Muscle of back (tissue), 11 donors: ENCODE data around the gene UBE2H. TPM values are rescaled to one million over a fixed set of nuclear protein-coding genes. Genes with fewer than 3 reads are reported as not detected.
A peak's percentile ranks its signal among the peaks of the same experiment; 100 is the strongest.

ENCODE experiments used
- DNase-seq, 3 donors: peaks; one replicate each; pipeline versions ENCODE4 v3.0.0 to v3.0.0-alpha.2; 2013
- polyA plus RNA-seq, 10 donors: library from polyadenylated mRNA; unstranded; fragments of 120-200 nt; gene quantifications; one replicate each; pipeline ENCODE4 v1.2.1, GENCODE V29; 2013; ENCODE audit not compliant: insufficient read length in 10 of 10

UBE2H gene
- polyA plus RNA-seq, 10 donors = 79.9 to 125 (median 93.8) TPM

- DNase-seq = peak; percentile 27 to 76 (median 52)
These were observed 1.3 kb downstream of the UBE2H start for GRCh38 chr7:129951226-129952085.

DNA sequence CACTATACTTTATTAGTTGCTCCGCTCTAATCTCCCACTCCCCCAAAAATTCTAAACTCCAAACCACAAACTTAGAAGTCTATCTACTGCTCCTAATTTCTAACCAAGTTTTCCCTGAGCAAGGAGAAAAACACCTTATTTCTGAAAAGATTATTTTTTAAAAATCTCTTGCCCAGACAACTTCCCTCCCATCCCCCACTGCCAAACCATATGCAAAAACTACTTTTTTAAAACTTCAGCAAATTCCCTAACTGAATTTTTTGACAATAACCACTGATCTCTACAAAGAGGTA lies 1.9 kb downstream of the UBE2H start:
- DNase-seq = peak in 1 of 3 donors; percentile 51

DNA sequence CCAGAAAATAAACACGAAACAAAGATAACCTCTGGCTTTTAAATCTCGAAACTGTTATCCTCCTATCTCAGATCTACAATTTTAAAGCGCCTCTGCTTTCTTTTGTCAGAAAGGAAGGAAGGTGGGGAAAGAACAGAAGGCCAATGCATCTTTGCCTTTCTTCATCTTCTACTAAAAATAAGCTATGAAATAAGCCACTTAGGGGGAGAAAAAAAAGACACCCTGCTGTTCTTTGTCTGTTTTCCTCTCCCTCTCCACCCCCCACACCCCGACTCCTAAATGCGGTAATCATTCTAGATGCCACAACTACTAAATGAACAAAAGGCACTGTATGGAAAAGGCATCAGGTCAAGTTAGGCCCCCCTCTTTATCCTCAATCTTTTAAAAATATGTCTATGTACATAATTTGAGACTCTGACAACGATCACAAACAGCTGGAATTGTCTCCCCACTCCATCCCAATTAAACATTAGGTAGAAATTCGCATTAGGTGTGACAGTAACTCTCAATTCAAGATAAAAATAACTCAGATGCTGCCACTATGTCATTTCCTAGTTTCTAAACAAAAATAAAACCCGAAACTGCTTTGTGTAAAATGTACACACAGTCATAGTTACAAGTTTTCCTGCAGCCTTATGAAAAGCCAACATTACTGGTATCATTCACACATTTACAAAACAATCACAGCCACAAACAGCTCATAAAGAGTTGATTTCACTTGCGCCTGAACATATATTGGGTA lies 2.4 kb downstream of the UBE2H start:
- peak; percentile 24 to 70 (median 39) for DNase-seq

- DNase-seq = peak; percentile 38 to 73 (median 67)
These were observed 3.2 kb downstream of the UBE2H start for GRCh38 chr7:129949292-129950133.

DNA sequence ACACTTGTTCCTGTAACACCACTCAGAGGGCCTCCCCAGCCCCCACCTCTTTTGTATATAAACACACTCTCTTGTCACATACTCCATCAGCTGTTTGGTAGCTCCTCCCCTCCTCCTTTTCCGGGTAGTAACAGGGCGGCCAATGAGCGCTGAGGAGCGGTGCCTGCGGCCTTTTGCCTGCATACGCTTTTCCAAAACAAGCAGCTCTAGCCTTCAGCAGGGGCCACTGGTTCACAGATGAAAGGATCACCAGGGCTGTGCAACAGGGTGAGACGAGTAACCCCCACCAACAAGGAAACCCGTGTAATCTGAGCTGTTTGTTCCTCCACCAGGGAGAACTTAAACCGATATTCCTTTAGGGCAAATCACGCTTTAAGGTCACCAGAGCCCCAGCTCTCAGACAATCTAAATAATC lies 3.9 kb downstream of the UBE2H start:
- peak; percentile 91 to 96 (median 93) for DNase-seq

DNA sequence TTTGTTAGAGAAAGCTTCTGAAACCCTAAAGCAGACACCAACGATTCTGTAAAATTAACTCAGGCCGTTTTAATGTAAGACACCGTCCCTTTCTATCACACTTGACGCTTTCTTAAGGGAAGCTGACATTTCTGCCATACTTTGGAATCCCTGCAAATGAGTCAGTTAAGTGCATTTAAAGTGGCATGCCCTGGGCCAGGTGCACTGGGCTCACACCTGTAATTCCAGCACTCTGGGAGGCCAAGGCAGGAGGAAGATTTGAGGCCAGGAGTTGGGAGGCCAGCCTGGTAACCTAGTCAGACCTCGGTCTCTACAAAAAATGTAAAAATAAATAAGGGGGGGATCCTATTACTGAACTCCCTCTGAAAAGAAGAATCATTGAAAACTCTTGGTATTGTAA lies 4.4 kb downstream of the UBE2H start:
- no peak for DNase-seq

GRCh38 chr7:129947701-129948100 lies 5.1 kb downstream of the UBE2H start:
- DNase-seq = no peak

DNA sequence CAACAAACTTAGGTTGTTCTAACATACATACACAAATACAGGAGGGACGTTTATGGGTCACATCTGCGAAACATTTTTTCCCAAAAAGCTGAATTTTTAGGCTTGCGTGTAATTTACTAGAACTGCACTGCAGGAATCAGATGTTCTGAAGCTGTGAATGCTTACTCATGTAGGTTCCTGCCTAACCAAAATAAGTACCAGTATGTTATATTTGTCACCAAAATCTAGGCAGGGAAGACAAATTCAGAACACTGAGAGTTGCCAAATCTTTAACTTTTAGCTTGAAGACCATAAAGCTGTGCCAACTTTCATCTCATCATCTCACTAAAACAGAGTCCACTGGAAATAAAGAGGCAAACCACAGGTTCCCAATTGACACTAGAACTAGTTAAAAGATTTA lies 5.7 kb downstream of the UBE2H start:
- no peak for DNase-seq

DNA sequence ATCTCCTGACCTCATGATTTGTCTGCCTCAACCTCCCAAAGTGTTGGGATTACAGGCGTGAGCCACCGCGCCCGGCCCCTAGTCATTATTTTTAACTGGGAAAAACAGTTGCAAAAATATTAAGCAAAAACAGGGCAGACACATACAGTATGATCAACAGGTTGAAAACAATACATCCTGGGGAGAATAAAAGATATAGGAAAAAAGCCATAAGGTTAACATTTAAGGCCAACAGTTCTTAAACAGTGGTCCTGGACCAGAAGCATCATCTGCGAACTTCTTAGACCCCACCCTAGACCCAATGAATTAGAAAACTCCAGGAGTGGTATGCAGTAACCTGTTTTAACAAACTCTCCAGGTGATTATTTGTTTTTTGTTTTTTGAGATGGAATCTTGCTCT lies 6.5 kb downstream of the UBE2H start:
- no peak for DNase-seq

- no peak for DNase-seq
These were observed 9.4 kb downstream of the UBE2H start for GRCh38 chr7:129943352-129943751.

GRCh38 chr7:129940329-129940728 lies 12.4 kb downstream of the UBE2H start:
- DNase-seq = no peak

GRCh38 chr7:129939881-129940280 lies 12.9 kb downstream of the UBE2H start:
- no peak for DNase-seq

DNA sequence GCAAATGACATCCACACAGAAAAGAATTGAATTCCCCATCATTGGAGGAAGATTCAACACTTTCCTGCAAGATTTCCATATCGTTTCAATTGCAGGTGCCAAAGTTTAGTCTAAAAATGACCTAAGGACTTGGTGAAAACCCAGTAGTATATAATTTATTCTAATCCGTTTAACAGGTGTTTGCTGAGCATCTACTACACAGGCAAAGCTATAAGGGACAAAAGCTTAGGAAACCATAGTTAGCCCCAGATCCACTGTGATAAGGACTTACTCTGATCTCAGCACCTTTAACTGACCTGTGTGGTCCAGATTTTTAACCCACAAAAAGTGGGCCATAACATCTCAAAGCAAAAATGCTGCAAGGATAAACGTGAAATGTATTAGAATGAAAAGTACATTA lies 19.1 kb downstream of the UBE2H start:
- DNase-seq = no peak

GRCh38 chr7:129926618-129927017 lies 26.1 kb downstream of the UBE2H start:
- no peak for DNase-seq

DNA sequence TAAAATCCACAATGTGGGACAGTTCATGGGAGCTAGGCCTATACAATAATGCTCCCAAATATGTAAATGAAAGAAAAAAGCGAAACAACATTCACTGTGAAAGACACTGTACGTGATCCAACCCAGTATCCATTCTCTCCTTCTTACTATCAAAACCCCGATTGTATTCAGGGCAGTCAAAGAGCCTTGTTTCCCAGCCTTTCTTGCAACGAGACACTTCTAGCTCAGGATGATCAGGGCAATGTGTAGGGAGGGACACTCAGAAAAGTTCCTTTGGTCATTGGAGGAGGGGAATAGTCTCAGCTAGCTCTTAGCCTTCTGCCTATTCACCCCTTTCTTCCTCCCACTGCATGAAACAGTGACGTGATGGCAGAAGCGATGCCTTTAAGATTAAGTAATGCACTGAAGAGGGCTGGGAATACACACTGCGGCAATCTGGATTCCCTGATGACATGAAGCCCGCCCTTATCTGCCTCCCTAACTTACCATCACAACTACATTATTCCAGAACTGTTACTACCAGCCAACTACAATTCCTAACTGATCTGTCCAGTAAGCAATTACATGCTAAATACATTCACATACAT lies 27.3 kb downstream of the UBE2H start:
- DNase-seq = peak; percentile 49 to 64 (median 55)

- DNase-seq = no peak
These were observed 28.2 kb downstream of the UBE2H start for GRCh38 chr7:129924602-129925001.

DNA sequence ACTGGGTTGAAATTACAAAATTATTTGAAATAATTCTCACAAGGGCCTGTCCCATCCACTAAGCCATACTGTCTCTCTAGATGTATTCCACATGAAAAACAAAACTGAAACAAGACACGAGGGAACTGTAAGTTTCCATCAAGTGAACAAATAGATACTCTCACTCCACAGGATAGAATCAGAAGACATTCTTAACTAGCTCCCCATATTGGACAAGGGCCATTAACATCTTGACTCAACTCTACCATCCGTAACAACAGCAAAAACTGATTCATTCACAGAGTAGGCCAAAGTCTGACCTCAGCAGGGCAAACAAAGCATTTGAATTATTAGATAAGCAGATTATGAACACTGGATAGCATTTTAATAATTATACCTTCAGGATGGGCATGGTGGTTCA lies 29.1 kb downstream of the UBE2H start:
- DNase-seq = peak in 1 of 3 donors; percentile 33

DNA sequence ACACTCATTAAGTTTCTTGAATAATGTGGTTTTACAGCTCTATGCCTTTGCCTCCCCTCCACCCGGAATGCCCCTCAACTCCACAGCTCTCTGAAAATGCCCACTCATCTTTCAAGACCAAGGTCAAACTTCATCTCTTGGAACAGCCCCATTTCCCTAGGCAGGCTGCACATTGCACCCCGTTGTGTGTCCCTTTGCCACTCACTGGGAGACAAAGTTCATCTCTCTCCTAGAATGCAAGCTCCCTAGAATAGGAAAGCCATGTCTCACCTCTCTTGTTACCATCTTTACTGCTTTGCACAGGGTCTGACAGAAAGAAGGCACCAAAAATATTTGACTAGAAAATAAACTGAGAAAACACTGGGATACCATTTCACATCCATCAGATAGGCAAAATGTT lies 33.3 kb downstream of the UBE2H start:
- no peak for DNase-seq

- no peak for DNase-seq
These were observed 33.8 kb downstream of the UBE2H start for GRCh38 chr7:129918922-129919321.

- DNase-seq = no peak
These were observed 34.8 kb downstream of the UBE2H start for GRCh38 chr7:129917934-129918333.

GRCh38 chr7:129914536-129915272 lies 38.1 kb downstream of the UBE2H start:
- no peak for DNase-seq
